Left ventricle myocardium superior (tissue), 1 donor: Measurements from ENCODE around the gene AHNAK2. TPM values are rescaled to one million over a fixed set of nuclear protein-coding genes. Genes with fewer than 3 reads are reported as not detected.
"Not testable (repeated sequence)": the region's sequence is repeated elsewhere in the genome, so short reads cannot be mapped to it uniquely, and the experiment has no call there.

ENCODE experiments used
- ATAC-seq: fragments of 200-7000 bp; cut with Tn5 transposase; one replicate; pipeline ENCODE4 v1.9.1; 2020; ENCODE audit warnings: mild to moderate bottlenecking, moderate library complexity
- DNase-seq: peaks from one replicate; pipeline ENCODE4 v3.0.0-alpha.2; 2020
- intact Hi-C: fragments of 100-400 bp; cut with micrococcal nuclease; formaldehyde crosslinking; loops from one replicate; pipeline ENCODE4 v1.11.0; 2022
- total RNA-seq: library from RNA; stranded (reverse); fragmentation: NEBNext Ultra II Directional; extraction: Animal tissue kit (Norgen Biotek cat#: 25700); gene quantifications from one replicate; pipeline ENCODE4 v1.2.1, GENCODE V29; 2021
- donor health status: DM: no; HTN: yes; CAD: no; lungs with severe emphysema.

Gene AHNAK2
- total RNA-seq, 1 donor from 2014 or later, result 2.5 TPM

GRCh38 chr14:104966261-104966865 is 11.8 kb downstream of the AHNAK2 start:
- ATAC-seq (no peak), DNase-seq (peak; percentile 11)
- intact Hi-C loops, result no loop called here

- DNase-seq, result peak; percentile 15
- intact Hi-C loops, result no loop called here
- no peak for ATAC-seq
Measured at GRCh38 chr14:104965561-104966231, 12.5 kb downstream of the AHNAK2 start.

- ATAC-seq (no peak), DNase-seq (no peak)
- intact Hi-C loops, result no loop called here
Measured at GRCh38 chr14:104964546-104964945, 13.6 kb downstream of the AHNAK2 start.

GRCh38 chr14:104957146-104958113 is 20.7 kb downstream of the AHNAK2 start:
- DNase-seq (peak; percentile 16), ATAC-seq (no peak)
- intact Hi-C loops, result no loop called here

GRCh38 chr14:104956290-104956890 is 21.8 kb downstream of the AHNAK2 start:
- peak; percentile 16 for DNase-seq
- ATAC-seq, result no peak
- intact Hi-C loops, result no loop called here

GRCh38 chr14:104955396-104955770 is 22.8 kb downstream of the AHNAK2 start:
- no peak for DNase-seq
- intact Hi-C loops, result no loop called here
- ATAC-seq, result no peak

- DNase-seq (no peak), ATAC-seq (no peak)
- intact Hi-C loops, result no loop called here
Measured at GRCh38 chr14:104954746-104955395, 23.3 kb downstream of the AHNAK2 start.

GRCh38 chr14:104953896-104954656 is 24.1 kb downstream of the AHNAK2 start:
- intact Hi-C loops, result no loop called here
- ATAC-seq (no peak), DNase-seq (peak; percentile 15)

- intact Hi-C loops, result no loop called here
- ATAC-seq (no peak), DNase-seq (no peak)
Measured at GRCh38 chr14:104953097-104953496, 25.1 kb downstream of the AHNAK2 start.

- peak; percentile 16 for DNase-seq
- intact Hi-C loops, ATAC-seq: not testable (repeated sequence)
Measured at GRCh38 chr14:104951863-104952657, 26.1 kb downstream of the AHNAK2 start.

- ATAC-seq, intact Hi-C loops: not testable (repeated sequence)
- DNase-seq, result peak; percentile 17
Measured at GRCh38 chr14:104950701-104951100, 27.5 kb downstream of the AHNAK2 start.

GRCh38 chr14:104950021-104950420 is 28.2 kb downstream of the AHNAK2 start:
- DNase-seq (no peak), ATAC-seq (no peak)
- intact Hi-C loops, result no loop called here

- ATAC-seq, intact Hi-C loops: not testable (repeated sequence)
- DNase-seq, result peak; percentile 15
Measured at GRCh38 chr14:104949406-104949955, 28.7 kb downstream of the AHNAK2 start.

GRCh38 chr14:104948736-104949031 is 29.5 kb downstream of the AHNAK2 start:
- intact Hi-C loops, result no loop called here
- DNase-seq (no peak), ATAC-seq (no peak)

GRCh38 chr14:104947881-104948735 is 30.1 kb downstream of the AHNAK2 start:
- not testable (repeated sequence) for ATAC-seq
- peak; percentile 15 for DNase-seq

GRCh38 chr14:104947201-104947600 is 31.0 kb downstream of the AHNAK2 start:
- intact Hi-C loops, ATAC-seq: not testable (repeated sequence)
- DNase-seq, result peak; percentile 10

More at GRCh38 chr14:104947881-104948735, 30.1 kb downstream of the AHNAK2 start:
- intact Hi-C loops, result not testable (repeated sequence)
